GM23248 (cell line): ENCODE measurements around the gene EEPD1. TPM values are rescaled to one million over a fixed set of nuclear protein-coding genes. Genes with fewer than 3 reads are reported as not detected.

Experiments used
- DNase-seq: peaks from one replicate; pipeline ENCODE4 v3.0.0-alpha.2; 2015
- H2AFZ ChIP-seq: fragments of 200-600 bp; sonication (generic); 2 replicates; pipeline ENCODE4 v1.6.1; 2016; ENCODE audit warnings: antibody characterized with exemption
- H3F3A ChIP-seq: fragments of 200-600 bp; sonication (generic); 2 replicates; pipeline ENCODE4 v1.6.1; 2016; ENCODE audit warnings: mild to moderate bottlenecking, antibody characterized with exemption, mixed run types; ENCODE audit not compliant: insufficient read depth
- H3K27ac ChIP-seq: fragments of 200-600 bp; sonication (generic); 2 replicates; pipeline ENCODE4 v1.5.1; 2016; ENCODE audit warnings: mild to moderate bottlenecking
- H3K27me3 ChIP-seq: fragments of 200-600 bp; sonication (generic); replicated peaks from 2 replicates; pipeline ENCODE4 v1.6.1; 2016; ENCODE audit warnings: mild to moderate bottlenecking; ENCODE audit not compliant: insufficient read depth
- H3K36me3 ChIP-seq: fragments of 200-600 bp; sonication (generic); 2 replicates; pipeline ENCODE4 v1.6.1; 2016; ENCODE audit warnings: low read depth, mild to moderate bottlenecking
- H3K4me1 ChIP-seq: fragments of 200-600 bp; sonication (generic); 2 replicates; pipeline ENCODE4 v1.6.1; 2016; ENCODE audit warnings: mild to moderate bottlenecking; ENCODE audit not compliant: insufficient read depth
- H3K4me2 ChIP-seq: fragments of 200-600 bp; sonication (generic); one replicate; pipeline ENCODE4 v1.6.1; 2016; ENCODE audit warnings: mild to moderate bottlenecking; ENCODE audit not compliant: unreplicated experiment
- H3K4me3 ChIP-seq: fragments of 200-600 bp; sonication (generic); 2 replicates; pipeline ENCODE4 v1.5.1; 2016; ENCODE audit warnings: mild to moderate bottlenecking
- H3K79me2 ChIP-seq: fragments of 200-600 bp; sonication (generic); 2 replicates; pipeline ENCODE4 v1.6.1; 2016; ENCODE audit warnings: mild to moderate bottlenecking; ENCODE audit not compliant: insufficient read depth
- H3K9ac ChIP-seq: fragments of 200-600 bp; sonication (generic); 2 replicates; pipeline ENCODE4 v1.6.1; 2016; ENCODE audit warnings: mild to moderate bottlenecking
- H3K9me2 ChIP-seq: fragments of 200-600 bp; sonication (generic); 2 replicates; pipeline ENCODE4 v1.6.1; 2016; ENCODE audit warnings: mixed run types, mild to moderate bottlenecking, moderate library complexity; ENCODE audit not compliant: insufficient read depth
- H3K9me3 ChIP-seq: fragments of 200-600 bp; sonication (generic); one replicate; pipeline ENCODE4 v1.6.1; 2017; ENCODE audit warnings: low read depth
- H4K20me1 ChIP-seq: fragments of 200-600 bp; sonication (generic); 2 replicates; pipeline ENCODE4 v1.6.0; 2016; ENCODE audit not compliant: insufficient read depth
- EZH2 ChIP-seq: fragments of 200-600 bp; sonication (generic); IDR thresholded peaks from 2 replicates; pipeline ENCODE4 v1.6.1; 2018; ENCODE audit warnings: antibody characterized with exemption, mild to moderate bottlenecking; ENCODE audit not compliant: insufficient read depth, poor library complexity, severe bottlenecking
- EZH2phosphoT487 ChIP-seq: fragments of 200-600 bp; sonication (generic); IDR thresholded peaks from 2 replicates; pipeline ENCODE4 v1.6.1; 2018; ENCODE audit warnings: antibody characterized with exemption, moderate library complexity, mild to moderate bottlenecking, low read depth; ENCODE audit not compliant: insufficient read depth
- WGBS, 2 experiments: methylation state at CpG; one replicate each; pipeline ENCODE4 v1.1.6; 2015 to 2017; ENCODE audit warnings: low lambda C conversion rate in 2 of 2, low coverage in 1 of 2; ENCODE audit errors: missing lambda C conversion rate in 2 of 2; 5-methylcytosine and 5-hydroxymethylcytosine counted together
- in situ Hi-C: fragments of 300-500 bp; cut with MboI; formaldehyde crosslinking; loops from 2 replicates; pipeline ENCODE4 v1.15.0; 2020
- polyA plus RNA-seq: library from polyadenylated mRNA; unstranded; fragments of >200 nt; fragmentation: Nextera tagmentation; extraction: Ambion mirVana; gene quantifications from 2 replicates; pipeline ENCODE4 v1.2.1, GENCODE V29; 2016
- total RNA-seq: library from RNA; depleted of rRNA; stranded (reverse); fragments of >200 nt; shearing (Covaris generic); gene quantifications from 2 replicates; pipeline ENCODE4 v1.2.3, GENCODE V29; 2014

The EEPD1 gene
- total and polyA plus RNA-seq, 2 experiments from 2014 or later = 1.6 to 5.2 TPM

GRCh38 chr7:36151921-36152755 is 916 bp upstream of the EEPD1 start:
- in situ Hi-C loops = no loop called here
- Histone ChIP-seq H3K27ac (peak overlapping the region; percentile 24; the same call in 1 of the 2 replicates), H3F3A (peaks cover 13% of the 10 kb centered on the region; the same call in 1 of the 2 replicates), H3K9me2 (no peaks in the 10 kb centered on the region), H4K20me1 (no peaks in the 10 kb centered on the region), H3K9ac (peak overlapping the region; percentile 70), H3K27me3 (no peaks in the 10 kb centered on the region), H3K36me3 (no peaks in the 10 kb centered on the region), H3K4me3 (peak overlapping the region; percentile 75), H2AFZ (peak overlapping the region; percentile 86), H3K79me2 (no peaks in the 10 kb centered on the region), H3K4me2 (peak overlapping the region; percentile 57), H3K9me3 (no peaks in the 10 kb centered on the region), H3K4me1 (peaks cover 20% of the 10 kb centered on the region)
- TF ChIP-seq EZH2 (no peak), EZH2phosphoT487 (no peak)
- no peak for DNase-seq
- WGBS, 2 experiments = 49 to 51% methylated on average over 30 of the region's 30 CpGs

- Histone ChIP-seq H3K4me1 (peaks cover 20% of the 10 kb centered on the region), H3K36me3 (no peaks in the 10 kb centered on the region), H3K4me2 (peak overlapping the region; percentile 88), H3K4me3 (peak overlapping the region; percentile 75), H3K27ac (peak overlapping the region; percentile 21; the same call in 1 of the 2 replicates), H3K9me2 (no peaks in the 10 kb centered on the region), H3F3A (peaks cover 13% of the 10 kb centered on the region; the same call in 1 of the 2 replicates), H3K79me2 (no peaks in the 10 kb centered on the region), H3K27me3 (no peaks in the 10 kb centered on the region), H2AFZ (peak overlapping the region; percentile 80), H3K9ac (peak overlapping the region; percentile 74), H3K9me3 (no peaks in the 10 kb centered on the region), H4K20me1 (no peaks in the 10 kb centered on the region)
- no peak for TF ChIP-seq EZH2
- no peak for TF ChIP-seq EZH2phosphoT487
- peak; percentile 33 for DNase-seq
- WGBS, 2 experiments = 2 to 3% methylated on average over 25 to 32 of the region's 32 CpGs
- in situ Hi-C loops = no loop called here
Observed at GRCh38 chr7:36153571-36154097, 580 bp downstream of the EEPD1 start.

DNA sequence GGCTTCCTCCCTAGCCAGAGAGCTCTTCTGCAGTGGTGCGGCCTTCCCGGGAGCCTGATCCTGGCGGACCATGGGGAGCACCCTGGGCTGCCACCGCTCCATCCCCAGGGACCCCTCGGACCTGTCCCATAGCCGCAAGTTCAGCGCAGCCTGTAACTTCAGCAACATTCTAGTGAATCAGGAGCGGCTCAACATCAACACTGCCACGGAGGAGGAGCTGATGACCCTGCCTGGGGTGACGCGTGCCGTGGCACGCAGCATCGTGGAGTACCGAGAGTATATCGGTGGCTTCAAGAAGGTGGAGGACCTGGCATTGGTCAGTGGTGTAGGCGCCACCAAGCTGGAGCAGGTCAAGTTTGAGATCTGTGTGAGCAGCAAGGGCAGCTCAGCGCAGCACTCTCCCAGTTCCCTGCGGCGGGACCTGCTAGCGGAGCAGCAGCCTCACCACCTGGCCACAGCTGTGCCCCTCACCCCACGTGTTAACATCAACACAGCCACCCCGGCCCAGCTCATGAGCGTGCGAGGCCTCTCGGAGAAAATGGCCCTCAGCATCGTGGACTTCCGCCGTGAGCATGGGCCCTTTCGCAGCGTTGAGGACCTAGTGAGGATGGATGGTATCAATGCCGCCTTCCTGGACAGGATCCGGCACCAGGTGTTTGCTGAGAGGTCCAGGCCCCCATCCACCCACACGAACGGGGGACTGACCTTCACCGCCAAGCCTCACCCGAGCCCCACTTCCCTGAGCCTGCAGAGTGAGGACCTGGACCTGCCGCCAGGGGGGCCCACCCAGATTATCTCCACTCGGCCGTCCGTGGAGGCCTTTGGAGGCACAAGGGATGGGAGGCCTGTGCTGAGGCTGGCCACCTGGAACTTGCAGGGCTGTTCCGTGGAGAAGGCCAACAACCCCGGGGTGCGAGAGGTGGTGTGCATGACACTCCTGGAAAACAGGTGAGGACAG is 1.5 kb downstream of the EEPD1 start:
- H3K27ac ChIP-seq = no peak overlapping the region
- no peaks in the 10 kb centered on the region for H3K9me2 ChIP-seq
- WGBS, 2 experiments = 65 to 70% methylated on average over 44 of the region's 44 CpGs
- H3F3A ChIP-seq = peaks cover 13% of the 10 kb centered on the region; the same call in 1 of the 2 replicates
- no peaks in the 10 kb centered on the region for H3K79me2 ChIP-seq
- H3K36me3 ChIP-seq = no peaks in the 10 kb centered on the region
- TF ChIP-seq EZH2phosphoT487 = no peak
- no peak for TF ChIP-seq EZH2
- DNase-seq = peak; percentile 19
- no peaks in the 10 kb centered on the region for H3K27me3 ChIP-seq
- in situ Hi-C loops = no loop called here
- H3K9ac ChIP-seq = no peak overlapping the region
- H3K9me3 ChIP-seq = no peaks in the 10 kb centered on the region
- peak overlapping the region; percentile 80; the same call in 1 of the 2 replicates for H2AFZ ChIP-seq
- H3K4me2 ChIP-seq = no peak overlapping the region
- H3K4me3 ChIP-seq = peak overlapping the region; percentile 75
- peaks cover 20% of the 10 kb centered on the region for H3K4me1 ChIP-seq
- no peaks in the 10 kb centered on the region for H4K20me1 ChIP-seq

GRCh38 chr7:36155811-36156361 is 2.8 kb downstream of the EEPD1 start:
- Histone ChIP-seq H4K20me1 (no peaks in the 10 kb centered on the region), H3K79me2 (no peaks in the 10 kb centered on the region), H3K9me3 (no peaks in the 10 kb centered on the region), H3K9me2 (no peaks in the 10 kb centered on the region), H3K27me3 (no peaks in the 10 kb centered on the region), H3F3A (peaks cover 13% of the 10 kb centered on the region; the same call in 1 of the 2 replicates), H2AFZ (no peak overlapping the region), H3K4me2 (peak overlapping the region; percentile 10), H3K9ac (no peak overlapping the region), H3K4me3 (peak overlapping the region; percentile 8), H3K27ac (no peak overlapping the region), H3K4me1 (peaks cover 20% of the 10 kb centered on the region), H3K36me3 (no peaks in the 10 kb centered on the region)
- in situ Hi-C loops = no loop called here
- DNase-seq = peak; percentile 55
- 39 to 54% methylated on average over 12 of the region's 12 CpGs for WGBS, 2 experiments
- no peak for TF ChIP-seq EZH2phosphoT487
- TF ChIP-seq EZH2 = no peak
